Upper lobe of left lung (tissue), 6 donors: ENCODE data around the gene FNTB. TPM values are rescaled to one million over a fixed set of nuclear protein-coding genes. Genes with fewer than 3 reads are reported as not detected.

Source experiments
- ATAC-seq, 2 donors: fragments of 200-7000 bp; cut with Tn5 transposase; one replicate each; pipeline ENCODE4 v1.9.1; 2022; ENCODE audit warnings: mild to moderate bottlenecking in 2 of 2, moderate library complexity in 2 of 2; ENCODE audit not compliant: low FRiP score in 2 of 2
- DNase-seq, 2 donors: peaks; one replicate each; pipeline ENCODE4 v3.0.0-alpha.2; 2019 to 2020
- H3K27ac ChIP-seq, 4 donors: fragments of 200-600 bp; sonication (generic); one replicate each; pipeline ENCODE4 v1.5.1; 2016 to 2019
- H3K27me3 ChIP-seq, 4 donors: fragments of 200-600 bp; sonication (generic); one replicate each; pipeline ENCODE4 v1.5.1; 2017 to 2019
- H3K36me3 ChIP-seq, 4 donors: fragments of 200-600 bp; sonication (generic); one replicate each; pipeline ENCODE4 v1.5.1; 2016 to 2019
- H3K4me1 ChIP-seq, 4 donors: fragments of 200-600 bp; sonication (generic); one replicate each; pipeline ENCODE4 v1.5.1; 2018 to 2019
- H3K4me3 ChIP-seq, 4 donors: fragments of 200-600 bp; sonication (generic); one replicate each; pipeline ENCODE4 v1.5.1; 2017 to 2019; ENCODE audit warnings: mild to moderate bottlenecking in 2 of 4, moderate library complexity in 1 of 4
- H3K9me3 ChIP-seq, 4 donors: fragments of 200-600 bp; sonication (generic); one replicate each; pipeline ENCODE4 v1.5.1; 2018 to 2019
- EP300 ChIP-seq, 4 donors: sonication (generic); formaldehyde crosslinking; IDR thresholded peaks; one replicate each; pipeline ENCODE4 v1.5.1; 2017; ENCODE audit warnings: antibody characterized with exemption in 4 of 4, control low read depth in 2 of 4
- POLR2A ChIP-seq, 4 donors: fragments of 450-650 bp; IDR thresholded peaks; one replicate each; pipeline ENCODE4 v1.5.1; 2016 to 2017; ENCODE audit warnings: antibody characterized with exemption in 4 of 4, mild to moderate bottlenecking in 2 of 4
- POLR2AphosphoS5 ChIP-seq, 2 donors: sonication (generic); formaldehyde crosslinking; IDR thresholded peaks; one replicate each; pipeline ENCODE4 v1.5.1; 2017; ENCODE audit warnings: antibody characterized with exemption in 2 of 2
- WGBS, 2 donors: methylation state at CpG; one replicate each; pipeline ENCODE4 v1.1.5; 2017 to 2018; 5-methylcytosine and 5-hydroxymethylcytosine counted together
- total RNA-seq, 6 donors: library from RNA; depleted of rRNA in 4 of 6; stranded (reverse); fragments of >200 nt in 4 of 6; gene quantifications; one replicate each; pipeline versions ENCODE4 v1.1.0 to v1.2.1, GENCODE V29; 2016 to 2021
- TF ChIP-seq, protein P1 (sequence below), 6 experiments: fragments of 450-650 bp in 4 of 6; fragments of 200-600 bp in 2 of 6; sonication (generic) in 2 of 6; IDR thresholded peaks; one replicate each; pipeline ENCODE4 v1.5.1; 2016 to 2019; ENCODE audit warnings: antibody characterized with exemption in 6 of 6
- donor health status: DM: no; HTN: no; CAD: no; lungs with moderate emphysema.
- donor health status: DM: no; HTN: yes; CAD: no; lungs with severe emphysema.

The FNTB gene
- total RNA-seq, 6 donors from 2014 or later: 9.5 to 30.1 (median 16.0) TPM

DNA sequence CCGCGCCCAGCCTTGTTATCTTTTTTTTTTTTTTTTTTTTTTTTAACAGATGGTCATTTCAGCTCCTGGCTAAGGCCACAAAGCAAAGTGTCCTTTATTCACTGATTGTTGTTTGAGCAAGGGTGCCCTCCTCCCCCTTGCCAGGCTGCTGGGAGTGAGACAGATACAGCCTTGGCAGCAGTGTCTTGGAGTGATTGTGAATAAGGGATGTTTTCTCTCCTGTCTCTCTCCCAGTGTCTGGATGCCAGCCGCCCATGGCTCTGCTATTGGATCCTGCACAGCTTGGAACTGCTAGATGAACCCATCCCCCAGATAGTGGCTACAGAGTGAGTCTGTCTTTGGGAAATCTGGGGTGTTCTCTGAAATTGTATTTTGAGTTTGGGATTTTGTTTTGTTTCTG, 28.7 kb downstream of the FNTB start:
- Histone ChIP-seq H3K27me3 (no peaks in the 10 kb centered on the region), H3K36me3 (peaks cover 2 to 21% (median 8%) of the 10 kb centered on the region in 4 donors), H3K4me3 (no peak overlapping the region), H3K9me3 (no peaks in the 10 kb centered on the region), H3K4me1 (peaks cover 3 to 8% (median 5%) of the 10 kb centered on the region in 4 donors), H3K27ac (no peak overlapping the region)
- TF ChIP-seq, protein P1, sequence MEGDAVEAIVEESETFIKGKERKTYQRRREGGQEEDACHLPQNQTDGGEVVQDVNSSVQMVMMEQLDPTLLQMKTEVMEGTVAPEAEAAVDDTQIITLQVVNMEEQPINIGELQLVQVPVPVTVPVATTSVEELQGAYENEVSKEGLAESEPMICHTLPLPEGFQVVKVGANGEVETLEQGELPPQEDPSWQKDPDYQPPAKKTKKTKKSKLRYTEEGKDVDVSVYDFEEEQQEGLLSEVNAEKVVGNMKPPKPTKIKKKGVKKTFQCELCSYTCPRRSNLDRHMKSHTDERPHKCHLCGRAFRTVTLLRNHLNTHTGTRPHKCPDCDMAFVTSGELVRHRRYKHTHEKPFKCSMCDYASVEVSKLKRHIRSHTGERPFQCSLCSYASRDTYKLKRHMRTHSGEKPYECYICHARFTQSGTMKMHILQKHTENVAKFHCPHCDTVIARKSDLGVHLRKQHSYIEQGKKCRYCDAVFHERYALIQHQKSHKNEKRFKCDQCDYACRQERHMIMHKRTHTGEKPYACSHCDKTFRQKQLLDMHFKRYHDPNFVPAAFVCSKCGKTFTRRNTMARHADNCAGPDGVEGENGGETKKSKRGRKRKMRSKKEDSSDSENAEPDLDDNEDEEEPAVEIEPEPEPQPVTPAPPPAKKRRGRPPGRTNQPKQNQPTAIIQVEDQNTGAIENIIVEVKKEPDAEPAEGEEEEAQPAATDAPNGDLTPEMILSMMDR (IDR thresholded peaks at IDR 0.05): no peak
- TF ChIP-seq POLR2AphosphoS5 (IDR thresholded peaks at IDR 0.05) (no peak), EP300 (IDR thresholded peaks at IDR 0.05) (no peak), POLR2A (IDR thresholded peaks at IDR 0.05) (no peak)
- no peak for ATAC-seq
- DNase-seq: no peak
- 92 to 98% methylated on average over 3 of the region's 3 CpGs for WGBS, 2 donors

DNA sequence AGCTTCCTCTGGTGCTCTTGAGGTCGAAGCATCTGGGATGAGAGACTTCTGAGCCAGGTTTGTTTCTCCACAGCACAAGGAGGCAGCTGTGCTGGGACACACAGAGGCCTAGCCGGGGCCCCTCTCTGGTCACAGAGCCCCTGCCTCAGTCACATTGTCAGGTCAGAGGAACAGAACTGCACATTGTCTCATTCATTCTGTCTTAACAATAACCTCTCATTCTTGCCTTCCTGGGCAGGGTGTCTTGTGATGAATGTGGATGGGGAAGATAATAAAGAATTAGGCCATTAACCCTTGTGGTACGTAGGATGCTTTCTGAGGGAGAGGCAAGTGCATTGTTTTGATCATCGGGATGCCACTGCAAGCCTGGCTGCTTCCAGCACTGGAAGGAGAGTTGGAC, 29.8 kb downstream of the FNTB start:
- Histone ChIP-seq H3K27me3 (no peaks in the 10 kb centered on the region), H3K9me3 (no peaks in the 10 kb centered on the region), H3K27ac (no peak overlapping the region), H3K4me3 (no peak overlapping the region), H3K36me3 (peaks cover 2 to 18% (median 8%) of the 10 kb centered on the region in 4 donors), H3K4me1 (peaks cover 3 to 8% (median 5%) of the 10 kb centered on the region in 4 donors)
- TF ChIP-seq, protein P1 (IDR thresholded peaks at IDR 0.05): no peak
- no peak for TF ChIP-seq POLR2A (IDR thresholded peaks at IDR 0.05)
- TF ChIP-seq EP300 (IDR thresholded peaks at IDR 0.05): no peak
- no peak for TF ChIP-seq POLR2AphosphoS5 (IDR thresholded peaks at IDR 0.05)
- 86 to 87% methylated on average over 4 of the region's 4 CpGs for WGBS, 2 donors
- ATAC-seq: no peak
- DNase-seq: no peak

DNA sequence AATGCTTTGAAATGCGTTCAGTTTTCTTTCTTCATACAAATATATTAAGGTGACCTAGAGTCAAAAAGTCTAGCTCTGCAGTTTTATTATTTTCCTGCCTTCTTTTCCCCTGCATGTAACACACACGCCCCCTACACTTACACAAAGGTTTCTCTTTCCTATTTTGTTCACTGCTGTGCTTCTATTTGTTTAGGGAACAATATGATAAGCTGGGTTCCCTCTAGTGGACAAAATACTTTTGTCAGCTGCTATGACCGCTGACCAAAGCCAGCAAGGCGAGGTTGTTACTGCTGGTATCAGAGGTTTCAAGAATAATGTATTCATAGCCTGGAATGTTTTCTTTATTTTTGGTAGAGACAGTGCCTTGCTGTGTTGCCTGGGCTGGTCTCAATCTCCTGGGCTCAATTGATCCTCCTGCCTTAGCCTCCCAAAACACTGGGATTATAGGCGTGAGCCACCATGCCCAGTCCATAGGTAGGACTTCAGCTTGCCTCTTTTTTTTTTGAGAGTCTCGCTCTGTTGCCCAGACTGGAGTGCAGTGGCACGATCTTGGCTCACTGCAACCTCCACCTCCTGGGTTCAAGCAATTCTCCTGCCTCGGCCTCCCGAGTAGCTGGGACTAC, 33.4 kb downstream of the FNTB start:
- H3K36me3 ChIP-seq: peaks cover 0 to 10% (median 3%) of the 10 kb centered on the region in 4 donors
- no peak overlapping the region for H3K4me3 ChIP-seq
- H3K27ac ChIP-seq: no peak overlapping the region
- H3K4me1 ChIP-seq: peaks cover 3 to 8% (median 5%) of the 10 kb centered on the region in 4 donors
- DNase-seq (no peak), ATAC-seq (peak; percentile 66 to 85)
- no peaks in the 10 kb centered on the region for H3K9me3 ChIP-seq
- 64 to 68% methylated on average over 9 of the region's 9 CpGs for WGBS, 2 donors
- H3K27me3 ChIP-seq: no peaks in the 10 kb centered on the region
- TF ChIP-seq, protein P1 (IDR thresholded peaks at IDR 0.05): peak; percentile 52 to 71 (median 63)
- TF ChIP-seq EP300 (IDR thresholded peaks at IDR 0.05): no peak

DNA sequence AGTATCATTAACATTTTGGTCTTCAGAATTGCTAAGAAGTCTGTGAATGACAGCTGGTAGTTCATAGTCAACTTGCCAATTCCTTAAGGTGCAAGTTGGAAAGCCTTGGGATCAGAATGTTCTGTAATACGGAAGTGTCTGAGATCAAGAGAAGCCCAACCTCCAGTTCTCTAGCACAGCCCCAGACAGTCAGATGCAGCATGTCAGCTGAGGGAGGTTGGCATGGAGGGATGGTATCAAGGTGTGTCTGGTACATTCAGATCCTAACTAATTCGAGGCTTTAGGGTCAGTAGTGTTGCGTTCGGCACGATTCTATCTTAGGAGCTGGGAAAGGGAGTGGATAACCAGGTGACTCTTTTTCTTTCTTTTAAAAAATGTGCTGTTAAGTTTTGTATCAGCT, 38.3 kb downstream of the FNTB start:
- WGBS, 2 donors: 85 to 93% methylated on average over 5 of the region's 5 CpGs
- ATAC-seq: no peak

More for the DNA sequence above, 38.3 kb downstream of the FNTB start:
- DNase-seq: no peak
- no peaks in the 10 kb centered on the region for H3K9me3 ChIP-seq
- TF ChIP-seq POLR2A (IDR thresholded peaks at IDR 0.05): no peak
- no peak for TF ChIP-seq EP300 (IDR thresholded peaks at IDR 0.05)
- TF ChIP-seq POLR2AphosphoS5 (IDR thresholded peaks at IDR 0.05): no peak
- TF ChIP-seq, protein P1 (IDR thresholded peaks at IDR 0.05): no peak
- peaks cover 0 to 20% (median 9%) of the 10 kb centered on the region in 4 donors for H3K36me3 ChIP-seq
- peaks cover 0 to 3% (median 1%) of the 10 kb centered on the region in 4 donors for H3K4me1 ChIP-seq
- no peak overlapping the region for H3K4me3 ChIP-seq
- no peak overlapping the region for H3K27ac ChIP-seq
- H3K27me3 ChIP-seq: no peaks in the 10 kb centered on the region
